ENCODE results near the gene KYNU.

DNA sequence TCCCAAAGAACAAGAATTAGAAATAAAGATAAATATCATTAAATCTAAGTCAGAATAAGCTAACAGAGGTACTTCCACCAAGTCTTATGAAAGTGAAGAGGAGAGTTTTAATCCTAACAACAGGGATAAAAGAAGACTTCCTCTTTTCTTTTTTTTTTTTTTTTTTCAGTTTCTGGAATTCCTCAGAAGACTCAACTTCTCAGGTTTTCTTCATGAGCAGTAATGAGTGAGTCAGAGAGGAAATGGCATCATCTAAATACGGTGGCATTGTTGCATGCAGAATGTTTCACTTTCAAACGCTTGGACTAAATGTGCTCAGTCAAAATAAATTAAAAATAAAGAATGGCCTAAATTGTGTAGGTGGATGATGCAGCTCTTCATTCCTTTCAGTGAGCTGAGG, 206.2 kb downstream of the KYNU start:
- TF ChIP-seq EZH2 (IDR thresholded peaks at IDR 0.05; ENCODE audit: insufficient read depth, poor library complexity, severe bottlenecking) (no peak), EZH2phosphoT487 (IDR thresholded peaks at IDR 0.05; ENCODE audit: insufficient read depth, low read depth) (no peak)
